Upper lobe of left lung (tissue), 6 donors: ENCODE data around the gene COMMD10. TPM values are rescaled to one million over a fixed set of nuclear protein-coding genes. Genes with fewer than 3 reads are reported as not detected.

Source experiments
- ATAC-seq, 2 donors: fragments of 200-7000 bp; cut with Tn5 transposase; one replicate each; pipeline ENCODE4 v1.9.1; 2022; ENCODE audit warnings: mild to moderate bottlenecking in 2 of 2, moderate library complexity in 2 of 2; ENCODE audit not compliant: low FRiP score in 2 of 2
- DNase-seq, 2 donors: peaks; one replicate each; pipeline ENCODE4 v3.0.0-alpha.2; 2019 to 2020
- H3K27ac ChIP-seq, 4 donors: fragments of 200-600 bp; sonication (generic); one replicate each; pipeline ENCODE4 v1.5.1; 2016 to 2019
- H3K27me3 ChIP-seq, 4 donors: fragments of 200-600 bp; sonication (generic); one replicate each; pipeline ENCODE4 v1.5.1; 2017 to 2019
- H3K36me3 ChIP-seq, 4 donors: fragments of 200-600 bp; sonication (generic); one replicate each; pipeline ENCODE4 v1.5.1; 2016 to 2019
- H3K4me1 ChIP-seq, 4 donors: fragments of 200-600 bp; sonication (generic); one replicate each; pipeline ENCODE4 v1.5.1; 2018 to 2019
- H3K4me3 ChIP-seq, 4 donors: fragments of 200-600 bp; sonication (generic); one replicate each; pipeline ENCODE4 v1.5.1; 2017 to 2019; ENCODE audit warnings: mild to moderate bottlenecking in 2 of 4, moderate library complexity in 1 of 4
- H3K9me3 ChIP-seq, 4 donors: fragments of 200-600 bp; sonication (generic); one replicate each; pipeline ENCODE4 v1.5.1; 2018 to 2019
- CTCF ChIP-seq, 6 experiments: fragments of 450-650 bp in 4 of 6; fragments of 200-600 bp in 2 of 6; sonication (generic) in 2 of 6; IDR thresholded peaks; one replicate each; pipeline ENCODE4 v1.5.1; 2016 to 2019; ENCODE audit warnings: antibody characterized with exemption in 6 of 6
- EP300 ChIP-seq, 4 donors: sonication (generic); formaldehyde crosslinking; IDR thresholded peaks; one replicate each; pipeline ENCODE4 v1.5.1; 2017; ENCODE audit warnings: antibody characterized with exemption in 4 of 4, control low read depth in 2 of 4
- POLR2A ChIP-seq, 4 donors: fragments of 450-650 bp; IDR thresholded peaks; one replicate each; pipeline ENCODE4 v1.5.1; 2016 to 2017; ENCODE audit warnings: antibody characterized with exemption in 4 of 4, mild to moderate bottlenecking in 2 of 4
- POLR2AphosphoS5 ChIP-seq, 2 donors: sonication (generic); formaldehyde crosslinking; IDR thresholded peaks; one replicate each; pipeline ENCODE4 v1.5.1; 2017; ENCODE audit warnings: antibody characterized with exemption in 2 of 2
- WGBS, 2 donors: methylation state at CpG; one replicate each; pipeline ENCODE4 v1.1.5; 2017 to 2018; 5-methylcytosine and 5-hydroxymethylcytosine counted together
- total RNA-seq, 6 donors: library from RNA; depleted of rRNA in 4 of 6; stranded (reverse); fragments of >200 nt in 4 of 6; gene quantifications; one replicate each; pipeline versions ENCODE4 v1.1.0 to v1.2.1, GENCODE V29; 2016 to 2021
- donor health status: DM: no; HTN: no; CAD: no; lungs with moderate emphysema.
- donor health status: DM: no; HTN: yes; CAD: no; lungs with severe emphysema.

Gene COMMD10
- total RNA-seq, 6 donors from 2014 or later: 16.5 to 49.2 (median 25.4) TPM

- peaks cover 0 to 35% (median 8%) of the 10 kb centered on the region in 4 donors for H3K36me3 ChIP-seq
- H3K27ac ChIP-seq: no peak overlapping the region
- no peak for ATAC-seq
- WGBS, 2 donors: 88 to 94% methylated on average over 4 of the region's 4 CpGs
- H3K27me3 ChIP-seq: no peaks in the 10 kb centered on the region
- DNase-seq: no peak
- no peak overlapping the region for H3K4me3 ChIP-seq
- no peak for TF ChIP-seq POLR2A (IDR thresholded peaks at IDR 0.05)
- TF ChIP-seq POLR2AphosphoS5 (IDR thresholded peaks at IDR 0.05): no peak
- no peak for TF ChIP-seq CTCF (IDR thresholded peaks at IDR 0.05)
- TF ChIP-seq EP300 (IDR thresholded peaks at IDR 0.05): no peak
- no peaks in the 10 kb centered on the region for H3K4me1 ChIP-seq
- peaks cover 0 to 8% (median 5%) of the 10 kb centered on the region in 4 donors for H3K9me3 ChIP-seq
Observed at GRCh38 chr5:116296335-116297072, 211.7 kb downstream of the COMMD10 start.

GRCh38 chr5:116297296-116297814 lies 212.5 kb downstream of the COMMD10 start:
- Histone ChIP-seq H3K4me3 (no peak overlapping the region), H3K27me3 (no peaks in the 10 kb centered on the region), H3K4me1 (no peaks in the 10 kb centered on the region), H3K27ac (no peak overlapping the region), H3K9me3 (peaks cover 0 to 8% (median 5%) of the 10 kb centered on the region in 4 donors), H3K36me3 (peaks cover 0 to 39% (median 10%) of the 10 kb centered on the region in 4 donors)
- DNase-seq: no peak
- TF ChIP-seq EP300 (IDR thresholded peaks at IDR 0.05): no peak
- no peak for TF ChIP-seq CTCF (IDR thresholded peaks at IDR 0.05)
- TF ChIP-seq POLR2AphosphoS5 (IDR thresholded peaks at IDR 0.05): no peak
- no peak for TF ChIP-seq POLR2A (IDR thresholded peaks at IDR 0.05)
- ATAC-seq: no peak
- WGBS, 2 donors: 92% methylated on average over 5 of the region's 5 CpGs

- 84% methylated on average over 2 of the region's 2 CpGs for WGBS, 2 donors
- Histone ChIP-seq H3K27ac (no peak overlapping the region), H3K36me3 (peaks cover 0 to 56% (median 12%) of the 10 kb centered on the region in 4 donors), H3K4me3 (no peak overlapping the region), H3K27me3 (no peaks in the 10 kb centered on the region), H3K9me3 (peaks cover 0 to 8% (median 5%) of the 10 kb centered on the region in 4 donors), H3K4me1 (no peaks in the 10 kb centered on the region)
- no peak for TF ChIP-seq CTCF (IDR thresholded peaks at IDR 0.05)
- no peak for TF ChIP-seq EP300 (IDR thresholded peaks at IDR 0.05)
- no peak for TF ChIP-seq POLR2AphosphoS5 (IDR thresholded peaks at IDR 0.05)
- TF ChIP-seq POLR2A (IDR thresholded peaks at IDR 0.05): no peak
- ATAC-seq (no peak), DNase-seq (no peak)
Observed at GRCh38 chr5:116299746-116300640, 215.2 kb downstream of the COMMD10 start.

- Histone ChIP-seq H3K27me3 (no peaks in the 10 kb centered on the region), H3K27ac (no peak overlapping the region), H3K9me3 (peaks cover 0 to 8% (median 5%) of the 10 kb centered on the region in 4 donors), H3K4me1 (no peaks in the 10 kb centered on the region), H3K4me3 (no peak overlapping the region), H3K36me3 (peaks cover 0 to 67% (median 20%) of the 10 kb centered on the region in 4 donors)
- TF ChIP-seq CTCF (IDR thresholded peaks at IDR 0.05): no peak
- TF ChIP-seq EP300 (IDR thresholded peaks at IDR 0.05): no peak
- TF ChIP-seq POLR2A (IDR thresholded peaks at IDR 0.05): no peak
- TF ChIP-seq POLR2AphosphoS5 (IDR thresholded peaks at IDR 0.05): no peak
- 94 to 100% methylated on average over 1 of the region's 1 CpG for WGBS, 2 donors
- DNase-seq: no peak
- no peak for ATAC-seq
Observed at GRCh38 chr5:116301110-116301509, 216.3 kb downstream of the COMMD10 start.
